Measurements from ENCODE around the gene AUTS2. TPM values are rescaled to one million over a fixed set of nuclear protein-coding genes. Genes with fewer than 3 reads are reported as not detected.
A peak's percentile ranks its signal among the peaks of the same experiment; 100 is the strongest.

The AUTS2 gene
- polyA plus RNA-seq, 1 donor from 2014 or later: 8.9 TPM

DNA sequence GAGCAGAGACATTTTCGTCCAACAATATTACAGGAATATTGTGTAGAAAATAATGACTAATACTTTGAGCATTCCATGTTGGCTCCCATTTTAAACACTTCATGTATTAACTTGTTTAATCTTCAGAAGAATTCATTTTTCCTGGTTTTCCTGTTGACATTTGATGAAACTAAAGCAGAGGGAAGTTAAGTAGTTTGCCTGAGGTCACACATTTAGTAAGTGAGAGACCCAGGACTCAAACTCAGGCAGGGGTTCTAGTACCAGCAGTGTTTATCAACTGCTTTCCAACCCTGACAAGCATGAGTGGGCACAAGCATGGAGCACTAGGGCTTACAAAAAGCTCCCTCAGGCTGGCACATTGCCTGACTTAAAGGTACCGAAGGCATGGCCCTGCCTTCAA, 719.1 kb downstream of the AUTS2 start:
- H3K4me3 Mint-ChIP-seq: no peak overlapping the region
- no peak overlapping the region for H3K27ac Mint-ChIP-seq
- no peaks in the 10 kb centered on the region for H3K27me3 Mint-ChIP-seq
- H3K9me3 Mint-ChIP-seq: no peaks in the 10 kb centered on the region
- H3K36me3 Mint-ChIP-seq: peaks cover 2% of the 10 kb centered on the region
- no peaks in the 10 kb centered on the region for H3K4me1 Mint-ChIP-seq

DNA sequence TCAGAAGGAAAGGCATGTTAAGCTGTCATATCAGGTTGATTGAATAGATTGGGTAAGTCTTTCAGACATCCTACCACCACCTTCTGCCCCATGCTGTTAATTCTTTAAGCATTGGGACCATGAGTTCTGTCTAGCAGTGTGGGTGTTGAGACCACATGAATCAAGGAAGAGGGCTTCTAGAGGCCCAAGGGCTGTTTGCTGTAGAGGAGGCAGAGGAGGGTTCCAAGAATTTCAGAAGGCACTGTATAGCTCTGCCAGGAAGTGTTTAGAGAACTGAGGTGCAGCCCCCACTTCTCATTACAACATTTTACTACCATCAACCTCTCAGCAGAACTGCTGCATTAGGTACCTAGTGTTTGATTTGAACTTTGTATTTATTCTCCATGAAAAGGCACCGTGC, 720.2 kb downstream of the AUTS2 start:
- Mint-ChIP-seq H3K27ac (no peak overlapping the region), H3K9me3 (no peaks in the 10 kb centered on the region), H3K27me3 (no peaks in the 10 kb centered on the region), H3K4me3 (no peak overlapping the region), H3K4me1 (no peaks in the 10 kb centered on the region), H3K36me3 (peaks cover 2% of the 10 kb centered on the region)

- Mint-ChIP-seq H3K27ac (no peak overlapping the region), H3K9me3 (no peaks in the 10 kb centered on the region), H3K36me3 (peaks cover 2% of the 10 kb centered on the region), H3K4me3 (no peak overlapping the region), H3K27me3 (no peaks in the 10 kb centered on the region), H3K4me1 (no peaks in the 10 kb centered on the region)
Measured at GRCh38 chr7:70319057-70319456, 720.8 kb downstream of the AUTS2 start.

- Mint-ChIP-seq H3K9me3 (no peaks in the 10 kb centered on the region), H3K4me3 (no peak overlapping the region), H3K4me1 (no peaks in the 10 kb centered on the region), H3K27me3 (no peaks in the 10 kb centered on the region), H3K27ac (peak overlapping the region in 1 of 3 donors; percentile 1), H3K36me3 (no peaks in the 10 kb centered on the region)
Measured at GRCh38 chr7:70321016-70321590, 722.8 kb downstream of the AUTS2 start.

GRCh38 chr7:70322856-70323255, 724.6 kb downstream of the AUTS2 start:
- H3K9me3 Mint-ChIP-seq: no peaks in the 10 kb centered on the region

GRCh38 chr7:70325509-70326101, 727.3 kb downstream of the AUTS2 start:
- peaks cover 0 to 5% (median 4%) of the 10 kb centered on the region in 3 donors for H3K9me3 Mint-ChIP-seq
- H3K4me3 Mint-ChIP-seq: no peak overlapping the region
- no peaks in the 10 kb centered on the region for H3K36me3 Mint-ChIP-seq
- no peaks in the 10 kb centered on the region for H3K27me3 Mint-ChIP-seq
- H3K4me1 Mint-ChIP-seq: no peaks in the 10 kb centered on the region
- H3K27ac Mint-ChIP-seq: no peak overlapping the region

More at GRCh38 chr7:70322856-70323255, 724.6 kb downstream of the AUTS2 start:
- Mint-ChIP-seq H3K27me3 (no peaks in the 10 kb centered on the region), H3K27ac (peak overlapping the region in 1 of 3 donors; percentile 29), H3K4me1 (no peaks in the 10 kb centered on the region), H3K4me3 (no peak overlapping the region), H3K36me3 (no peaks in the 10 kb centered on the region)

- Mint-ChIP-seq H3K4me3 (no peak overlapping the region), H3K9me3 (peaks cover 0 to 7% (median 0%) of the 10 kb centered on the region in 3 donors), H3K27me3 (no peaks in the 10 kb centered on the region), H3K36me3 (peaks cover 3% of the 10 kb centered on the region), H3K27ac (no peak overlapping the region), H3K4me1 (no peaks in the 10 kb centered on the region)
Measured at GRCh38 chr7:70334295-70334694, 736.0 kb downstream of the AUTS2 start.

- Mint-ChIP-seq H3K27ac (no peak overlapping the region), H3K4me1 (no peaks in the 10 kb centered on the region), H3K4me3 (no peak overlapping the region), H3K9me3 (peaks cover 0 to 6% (median 0%) of the 10 kb centered on the region in 3 donors), H3K27me3 (no peaks in the 10 kb centered on the region), H3K36me3 (peaks cover 3% of the 10 kb centered on the region)
Measured at GRCh38 chr7:70334871-70335270, 736.6 kb downstream of the AUTS2 start.

DNA sequence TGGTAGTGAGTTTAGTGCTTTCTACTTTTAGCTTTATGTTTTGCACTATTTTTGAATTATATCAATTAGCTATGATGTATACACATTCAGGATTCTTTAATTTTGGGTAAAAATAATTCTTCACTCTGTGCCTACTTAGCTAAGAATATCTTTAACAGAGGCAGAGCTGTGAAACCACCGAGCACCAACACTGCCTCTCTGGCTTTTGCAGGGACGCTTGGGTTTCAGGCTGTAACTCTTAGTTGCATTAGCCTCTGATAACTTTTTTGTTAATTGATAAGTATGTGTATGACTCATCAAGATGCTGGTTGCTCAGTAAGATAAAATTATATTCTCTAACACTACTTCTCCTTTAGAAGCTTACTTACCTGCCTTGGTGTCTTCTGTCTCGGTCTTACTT, 738.3 kb downstream of the AUTS2 start:
- Mint-ChIP-seq H3K36me3 (peaks cover 1% of the 10 kb centered on the region), H3K4me1 (no peaks in the 10 kb centered on the region), H3K27ac (no peak overlapping the region), H3K9me3 (peaks cover 0 to 3% (median 0%) of the 10 kb centered on the region in 3 donors), H3K27me3 (no peaks in the 10 kb centered on the region), H3K4me3 (no peak overlapping the region)

DNA sequence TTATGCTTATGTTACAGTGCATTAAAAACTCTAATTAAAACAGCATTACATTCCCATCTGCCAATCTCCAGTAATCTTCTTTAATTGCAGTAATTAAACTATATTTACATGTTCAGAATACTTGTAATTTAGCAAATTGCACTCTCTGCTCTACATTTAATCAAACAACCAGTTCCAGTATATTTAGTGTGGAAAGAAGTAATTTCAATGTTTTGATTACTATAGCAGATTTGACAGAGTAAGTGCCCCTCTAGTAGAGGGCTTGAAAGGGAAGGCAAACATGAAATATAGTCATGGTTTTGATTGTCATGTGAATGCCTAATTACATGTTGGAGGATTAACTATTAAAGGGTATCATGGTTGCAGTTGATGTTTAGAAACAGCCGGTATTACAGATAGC, 739.7 kb downstream of the AUTS2 start:
- H3K9me3 Mint-ChIP-seq: no peaks in the 10 kb centered on the region
- no peak overlapping the region for H3K27ac Mint-ChIP-seq

DNA sequence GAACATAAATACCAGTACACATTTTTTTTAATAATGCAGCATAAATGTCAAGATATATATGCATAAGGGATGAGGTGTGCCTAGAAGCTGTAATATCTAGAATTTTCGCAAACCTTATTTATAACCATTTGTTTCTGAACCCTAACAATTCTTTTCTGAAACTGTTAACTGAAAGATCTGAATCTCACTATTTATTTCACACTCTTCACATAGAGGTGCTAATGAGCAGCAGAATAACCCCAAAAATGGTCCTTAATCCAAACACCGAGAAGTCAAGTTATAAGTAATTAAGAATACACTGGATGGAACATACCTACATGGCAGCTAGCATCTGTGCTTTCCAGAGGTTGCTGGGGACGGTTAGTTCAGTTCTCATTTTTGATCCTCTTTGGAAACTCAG, 742.0 kb downstream of the AUTS2 start:
- Mint-ChIP-seq H3K36me3 (peaks cover 1% of the 10 kb centered on the region), H3K9me3 (no peaks in the 10 kb centered on the region), H3K27me3 (no peaks in the 10 kb centered on the region), H3K27ac (no peak overlapping the region), H3K4me1 (no peaks in the 10 kb centered on the region), H3K4me3 (no peak overlapping the region)

More for the DNA sequence above, 739.7 kb downstream of the AUTS2 start:
- Mint-ChIP-seq H3K4me1 (no peaks in the 10 kb centered on the region), H3K4me3 (no peak overlapping the region), H3K36me3 (peaks cover 1% of the 10 kb centered on the region), H3K27me3 (no peaks in the 10 kb centered on the region)

- Mint-ChIP-seq H3K4me1 (no peaks in the 10 kb centered on the region), H3K4me3 (no peak overlapping the region)
Measured at GRCh38 chr7:70341446-70341845, 743.2 kb downstream of the AUTS2 start.

DNA sequence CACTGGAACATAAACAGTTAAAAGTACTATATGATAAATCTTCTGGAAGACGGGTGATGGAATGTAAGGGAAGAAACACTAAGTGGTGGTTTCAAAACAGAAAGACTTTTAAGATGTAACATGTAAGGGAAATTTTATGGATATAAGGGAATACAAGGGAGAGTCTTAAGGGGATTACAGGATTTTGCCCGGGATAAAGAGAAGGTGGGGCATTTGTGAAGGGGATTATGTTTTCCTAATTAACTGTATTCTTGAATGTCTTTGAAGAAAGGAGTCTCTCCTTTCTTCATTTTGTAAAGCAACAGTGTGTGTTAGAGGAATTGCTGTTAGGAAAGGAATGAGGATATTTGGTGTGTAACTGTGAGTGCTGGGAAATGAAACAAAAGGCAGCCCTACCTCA, 745.2 kb downstream of the AUTS2 start:
- Mint-ChIP-seq H3K9me3 (no peaks in the 10 kb centered on the region), H3K27ac (no peak overlapping the region), H3K4me3 (no peak overlapping the region), H3K27me3 (no peaks in the 10 kb centered on the region), H3K36me3 (no peaks in the 10 kb centered on the region), H3K4me1 (peaks cover 1 to 5% (median 5%) of the 10 kb centered on the region in 3 donors)

More at GRCh38 chr7:70341446-70341845, 743.2 kb downstream of the AUTS2 start:
- Mint-ChIP-seq H3K9me3 (no peaks in the 10 kb centered on the region), H3K36me3 (no peaks in the 10 kb centered on the region), H3K27ac (no peak overlapping the region), H3K27me3 (no peaks in the 10 kb centered on the region)

DNA sequence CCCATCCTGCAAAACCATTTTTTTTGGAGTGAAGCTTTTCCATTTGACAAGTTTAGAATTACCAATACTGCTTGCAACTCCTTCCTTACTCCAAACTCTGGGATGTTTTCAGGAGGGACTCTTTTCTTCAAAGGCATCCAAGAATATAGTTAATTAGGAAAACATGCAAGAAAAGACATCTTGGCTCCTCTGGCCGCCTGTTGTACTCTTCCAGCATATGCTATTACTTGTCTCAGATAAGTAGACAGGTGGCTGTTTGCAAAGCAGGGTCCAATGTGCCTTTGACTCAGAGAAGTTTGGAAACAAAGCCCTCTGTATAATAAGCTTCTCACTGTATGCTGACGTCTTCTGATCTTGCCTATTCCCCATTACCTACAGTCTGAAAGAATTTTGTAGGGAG, 746.5 kb downstream of the AUTS2 start:
- peaks cover 1 to 5% (median 5%) of the 10 kb centered on the region in 3 donors for H3K4me1 Mint-ChIP-seq
- H3K27ac Mint-ChIP-seq: no peak overlapping the region
- H3K27me3 Mint-ChIP-seq: no peaks in the 10 kb centered on the region
- H3K4me3 Mint-ChIP-seq: no peak overlapping the region
- peaks cover 0 to under 1% (median 0%) of the 10 kb centered on the region in 3 donors for H3K9me3 Mint-ChIP-seq
- H3K36me3 Mint-ChIP-seq: no peaks in the 10 kb centered on the region

GRCh38 chr7:70346844-70347462, 748.7 kb downstream of the AUTS2 start:
- Mint-ChIP-seq H3K9me3 (peaks cover 0 to 3% (median 0%) of the 10 kb centered on the region in 3 donors), H3K27ac (peak overlapping the region in 1 of 3 donors; percentile 47), H3K36me3 (peaks cover 4% of the 10 kb centered on the region), H3K4me1 (peaks cover 1 to 5% (median 5%) of the 10 kb centered on the region in 3 donors), H3K4me3 (no peak overlapping the region), H3K27me3 (no peaks in the 10 kb centered on the region)

Measured in IgD-negative memory B cell (primary cell).